ENCODE data around the gene THBS2. TPM values are rescaled to one million over a fixed set of nuclear protein-coding genes. Genes with fewer than 3 reads are reported as not detected.
"Not testable (repeated sequence)": the region's sequence is repeated elsewhere in the genome, so short reads cannot be mapped to it uniquely, and the experiment has no call there.

Gene THBS2
- polyA plus RNA-seq, 6 donors from 2014 or later: 0.05 to 0.13 (median 0.07) TPM; not detected in 2

- Mint-ChIP-seq H3K27me3 (peaks cover 0 to 10% (median 4%) of the 10 kb centered on the region in 3 donors), H3K4me1 (peaks cover 0 to 9% (median 7%) of the 10 kb centered on the region in 3 donors), H3K9me3 (peaks cover 2 to 16% (median 5%) of the 10 kb centered on the region in 7 donors), H3K36me3 (peaks cover 0 to 24% of the 10 kb centered on the region in 2 donors), H3K27ac (no peak overlapping the region), H3K4me3 (no peak overlapping the region)
- no peak for DNase-seq
- no peak for ATAC-seq (ENCODE audit: low read depth in 2 of 2)
These were observed 35.7 kb downstream of the THBS2 start for GRCh38 chr6:169217972-169218371.

GRCh38 chr6:169216830-169217229, 36.8 kb downstream of the THBS2 start:
- H3K4me3 Mint-ChIP-seq: no peak overlapping the region
- H3K4me1 Mint-ChIP-seq: peaks cover 0 to 16% (median 12%) of the 10 kb centered on the region in 3 donors
- peaks cover 2 to 19% (median 8%) of the 10 kb centered on the region in 7 donors for H3K9me3 Mint-ChIP-seq
- H3K27ac Mint-ChIP-seq: no peak overlapping the region
- ATAC-seq (ENCODE audit: low read depth in 2 of 2) (no peak), DNase-seq (no peak)
- peaks cover 0 to 10% (median 4%) of the 10 kb centered on the region in 3 donors for H3K27me3 Mint-ChIP-seq
- H3K36me3 Mint-ChIP-seq: peaks cover 0 to 25% of the 10 kb centered on the region in 2 donors

- Mint-ChIP-seq H3K9me3 (peaks cover 1 to 28% (median 15%) of the 10 kb centered on the region in 7 donors), H3K36me3 (peaks cover 0 to 39% of the 10 kb centered on the region in 2 donors), H3K4me1 (peaks cover 0 to 17% (median 12%) of the 10 kb centered on the region in 3 donors), H3K27me3 (peaks cover 0 to 10% (median 4%) of the 10 kb centered on the region in 3 donors), H3K4me3 (peak overlapping the region in 1 of 8 donors; percentile 35), H3K27ac (peak overlapping the region in 1 of 6 donors; percentile 43)
- ATAC-seq (ENCODE audit: low read depth in 2 of 2) (no peak), DNase-seq (no peak)
These were observed 38.4 kb downstream of the THBS2 start for GRCh38 chr6:169215201-169215681.

GRCh38 chr6:169214789-169215188, 38.9 kb downstream of the THBS2 start:
- peak overlapping the region in 3 of 6 donors; percentile 3 to 72 (median 43) for H3K27ac Mint-ChIP-seq
- peak overlapping the region in 2 of 8 donors; percentile 20 to 57 for H3K4me3 Mint-ChIP-seq
- peaks cover 0 to 17% (median 12%) of the 10 kb centered on the region in 3 donors for H3K4me1 Mint-ChIP-seq
- peaks cover 0 to 10% (median 4%) of the 10 kb centered on the region in 3 donors for H3K27me3 Mint-ChIP-seq
- not testable (repeated sequence) for ATAC-seq (ENCODE audit: low read depth in 2 of 2); DNase-seq
- H3K9me3 Mint-ChIP-seq: peaks cover 0 to 29% (median 15%) of the 10 kb centered on the region in 7 donors
- peaks cover 0 to 43% of the 10 kb centered on the region in 2 donors for H3K36me3 Mint-ChIP-seq

- Mint-ChIP-seq H3K4me1 (peaks cover 0 to 17% (median 12%) of the 10 kb centered on the region in 3 donors), H3K27me3 (peaks cover 0 to 10% (median 4%) of the 10 kb centered on the region in 3 donors), H3K4me3 (peak overlapping the region in 5 of 8 donors; percentile 12 to 65 (median 24)), H3K9me3 (peaks cover 0 to 35% (median 15%) of the 10 kb centered on the region in 7 donors), H3K36me3 (peaks cover 5 to 48% of the 10 kb centered on the region in 2 donors), H3K27ac (peak overlapping the region in 1 of 6 donors; percentile 78)
- DNase-seq: no peak
- ATAC-seq (ENCODE audit: low read depth in 2 of 2): no peak
These were observed 39.7 kb downstream of the THBS2 start for GRCh38 chr6:169213814-169214520.

GRCh38 chr6:169212897-169213813, 40.5 kb downstream of the THBS2 start:
- DNase-seq (peak; percentile 90), ATAC-seq (ENCODE audit: low read depth in 2 of 2) (peak; percentile 96 to 97)
- Mint-ChIP-seq H3K4me3 (peak overlapping the region; percentile 64 to 88 (median 74)), H3K4me1 (peaks cover 1 to 17% (median 12%) of the 10 kb centered on the region in 3 donors), H3K9me3 (peaks cover 0 to 42% (median 8%) of the 10 kb centered on the region in 7 donors), H3K27ac (peak overlapping the region in 4 of 6 donors; percentile 63 to 94 (median 74)), H3K27me3 (peaks cover 0 to 4% (median 0%) of the 10 kb centered on the region in 3 donors), H3K36me3 (peaks cover 9 to 45% of the 10 kb centered on the region in 2 donors)

- H3K36me3 Mint-ChIP-seq: peaks cover 16 to 48% of the 10 kb centered on the region in 2 donors
- peaks cover 6 to 17% (median 12%) of the 10 kb centered on the region in 3 donors for H3K4me1 Mint-ChIP-seq
- DNase-seq (no peak), ATAC-seq (ENCODE audit: low read depth in 2 of 2) (no peak)
- H3K27ac Mint-ChIP-seq: peak overlapping the region in 1 of 6 donors; percentile 67
- peak overlapping the region in 4 of 8 donors; percentile 32 to 85 (median 69) for H3K4me3 Mint-ChIP-seq
- no peaks in the 10 kb centered on the region for H3K27me3 Mint-ChIP-seq
- H3K9me3 Mint-ChIP-seq: peaks cover 1 to 49% (median 12%) of the 10 kb centered on the region in 7 donors
These were observed 41.2 kb downstream of the THBS2 start for GRCh38 chr6:169212436-169212835.

GRCh38 chr6:169211881-169212280, 41.8 kb downstream of the THBS2 start:
- Mint-ChIP-seq H3K27ac (peak overlapping the region in 3 of 6 donors; percentile 40 to 89 (median 67)), H3K4me1 (peaks cover 6 to 17% (median 12%) of the 10 kb centered on the region in 3 donors), H3K9me3 (peaks cover 4 to 54% (median 13%) of the 10 kb centered on the region in 7 donors), H3K4me3 (peak overlapping the region in 5 of 8 donors; percentile 4 to 72 (median 58)), H3K27me3 (no peaks in the 10 kb centered on the region), H3K36me3 (peaks cover 18 to 53% of the 10 kb centered on the region in 2 donors)
- DNase-seq (no peak), ATAC-seq (ENCODE audit: low read depth in 2 of 2) (no peak)

GRCh38 chr6:169210611-169211010, 43.0 kb downstream of the THBS2 start:
- H3K27me3 Mint-ChIP-seq: no peaks in the 10 kb centered on the region
- peaks cover 10 to 64% (median 17%) of the 10 kb centered on the region in 7 donors for H3K9me3 Mint-ChIP-seq
- no peak overlapping the region for H3K27ac Mint-ChIP-seq
- H3K4me1 Mint-ChIP-seq: peaks cover 6 to 17% (median 12%) of the 10 kb centered on the region in 3 donors
- DNase-seq (no peak), ATAC-seq (ENCODE audit: low read depth in 2 of 2) (no peak)
- H3K36me3 Mint-ChIP-seq: peaks cover 26 to 58% of the 10 kb centered on the region in 2 donors
- H3K4me3 Mint-ChIP-seq: no peak overlapping the region

GRCh38 chr6:169208011-169208410, 45.6 kb downstream of the THBS2 start:
- no peak for ATAC-seq (ENCODE audit: low read depth in 2 of 2)

GRCh38 chr6:169207482-169207881, 46.2 kb downstream of the THBS2 start:
- ATAC-seq (ENCODE audit: low read depth in 2 of 2) (no peak), DNase-seq (no peak)
- Mint-ChIP-seq H3K9me3 (peaks cover 10 to 66% (median 17%) of the 10 kb centered on the region in 7 donors), H3K36me3 (peaks cover 26 to 51% of the 10 kb centered on the region in 2 donors), H3K27ac (no peak overlapping the region), H3K27me3 (no peaks in the 10 kb centered on the region), H3K4me3 (no peak overlapping the region), H3K4me1 (peaks cover 3 to 6% (median 6%) of the 10 kb centered on the region in 3 donors)

More at GRCh38 chr6:169208011-169208410, 45.6 kb downstream of the THBS2 start:
- peak overlapping the region in 1 of 8 donors; percentile 22 for H3K4me3 Mint-ChIP-seq
- peaks cover 5 to 9% (median 6%) of the 10 kb centered on the region in 3 donors for H3K4me1 Mint-ChIP-seq
- no peaks in the 10 kb centered on the region for H3K27me3 Mint-ChIP-seq
- H3K27ac Mint-ChIP-seq: peak overlapping the region in 1 of 6 donors; percentile 90
- peaks cover 26 to 51% of the 10 kb centered on the region in 2 donors for H3K36me3 Mint-ChIP-seq
- H3K9me3 Mint-ChIP-seq: peaks cover 10 to 68% (median 17%) of the 10 kb centered on the region in 7 donors
- DNase-seq: no peak

Data from naive B cell (primary cell).